DMS153 (cell line): ENCODE data around the gene CCNK.

Experiments used
- DNase-seq: peaks from one replicate; lab custom pipeline; 2025; lab: John Stamatoyannopoulos, UW

Gene CCNK

DNA sequence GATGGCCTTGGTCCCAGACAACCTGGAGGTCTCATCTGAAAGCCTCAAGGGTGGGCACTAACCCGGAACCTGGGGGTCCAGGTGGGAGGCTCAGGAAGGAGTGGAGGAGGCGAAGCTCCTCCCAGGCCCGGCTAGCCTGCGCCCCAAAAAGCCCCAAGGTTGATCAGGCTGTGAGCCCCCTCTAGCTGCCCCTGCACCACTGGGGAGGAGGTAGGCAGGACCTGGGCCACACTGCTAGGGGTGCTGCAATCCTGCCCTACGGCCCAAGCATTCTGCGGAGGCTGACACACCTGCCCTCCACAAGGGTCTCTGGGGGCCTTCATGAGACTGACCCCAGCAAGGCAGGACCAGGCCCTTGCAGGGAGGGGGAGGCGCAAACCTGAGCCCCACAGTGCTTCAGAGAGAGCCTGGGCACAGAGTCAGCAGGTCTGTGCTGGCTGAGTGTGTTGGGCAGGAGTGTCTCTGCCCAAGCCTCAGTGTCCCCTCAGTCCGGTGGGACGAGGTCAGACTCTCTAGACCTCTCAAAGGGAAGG is 70.9 kb downstream of the CCNK start:
- DNase-seq = no peak

GRCh38 chr14:99552572-99553216 is 71.5 kb downstream of the CCNK start:
- no peak for DNase-seq

GRCh38 chr14:99554184-99554583 is 73.0 kb downstream of the CCNK start:
- DNase-seq = no peak

- DNase-seq = no peak
Observed at GRCh38 chr14:99554757-99555531, 73.7 kb downstream of the CCNK start.

- DNase-seq = no peak
Observed at GRCh38 chr14:99556134-99556791, 75.1 kb downstream of the CCNK start.

GRCh38 chr14:99559286-99559990 is 78.2 kb downstream of the CCNK start:
- no peak for DNase-seq

GRCh38 chr14:99560403-99560802 is 79.2 kb downstream of the CCNK start:
- DNase-seq = no peak

DNA sequence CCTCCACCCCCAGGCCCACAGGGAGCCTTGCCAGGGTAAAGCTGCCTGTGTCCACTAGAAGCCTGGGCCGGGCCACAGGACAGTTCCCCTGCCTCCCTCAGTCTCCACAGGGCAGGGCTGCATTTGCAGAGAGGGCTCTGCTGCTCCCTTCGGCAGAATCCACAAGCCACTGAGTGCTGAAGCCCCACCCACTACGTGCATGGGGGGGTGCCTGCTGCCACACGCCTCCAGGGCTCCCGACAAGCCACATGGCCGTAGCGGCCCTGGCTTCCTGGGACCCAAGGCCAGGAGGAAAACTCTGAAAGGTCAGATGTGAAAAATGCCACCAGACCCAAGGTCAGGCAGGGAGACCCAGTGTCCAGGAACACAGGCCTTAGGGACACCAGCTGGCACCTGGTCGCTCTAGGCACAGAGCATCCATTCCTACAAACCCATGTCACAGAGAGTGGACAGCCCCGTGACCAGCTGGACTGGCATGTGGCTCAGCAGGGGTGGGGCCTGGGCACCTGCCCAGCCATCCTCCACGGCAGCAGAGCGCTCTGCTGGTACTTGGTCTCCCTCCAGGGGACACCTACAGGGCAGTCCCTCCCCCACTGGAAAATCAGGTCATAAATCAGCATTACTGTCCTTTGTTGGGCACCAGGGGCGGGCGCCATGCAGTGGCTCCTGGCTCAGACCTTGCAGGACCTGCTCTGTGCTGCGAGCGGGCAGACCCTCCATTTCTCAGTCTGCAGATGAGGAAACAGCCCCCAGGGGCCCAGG is 79.9 kb downstream of the CCNK start:
- DNase-seq = no peak

GRCh38 chr14:99561864-99562263 is 80.7 kb downstream of the CCNK start:
- peak; percentile 38 for DNase-seq
